Stomach (tissue), 9 donors: ENCODE results near the gene TAF12. TPM values are rescaled to one million over a fixed set of nuclear protein-coding genes. Genes with fewer than 3 reads are reported as not detected.
"Not testable (repeated sequence)": the region's sequence is repeated elsewhere in the genome, so short reads cannot be mapped to it uniquely, and the experiment has no call there.

Experiments
- DNase-seq, 2 donors: peaks; one replicate each; pipeline versions ENCODE4 v3.0.0 to v3.0.0-alpha.2; 2013 to 2019
- H3K27ac ChIP-seq, 5 donors: fragments of 200-600 bp in 4 of 5; sonication (generic) in 4 of 5; one replicate each; pipeline ENCODE4 v1.5.1; 2013 to 2019; ENCODE audit warnings: mild to moderate bottlenecking in 1 of 5, moderate library complexity in 1 of 5
- H3K27me3 ChIP-seq, 3 donors: fragments of 200-600 bp; sonication (generic); one replicate each; pipeline ENCODE4 v1.5.1; 2017 to 2019; ENCODE audit warnings: mixed run types in 1 of 3
- H3K36me3 ChIP-seq, 4 donors: fragments of 200-600 bp; sonication (generic); 1 replicate in 3 of 4; 2 replicates in 1 of 4; pipeline ENCODE4 v1.5.1; 2016 to 2019
- H3K4me1 ChIP-seq, 4 donors: fragments of 200-600 bp; sonication (generic); one replicate each; pipeline ENCODE4 v1.5.1; 2016 to 2019
- H3K4me3 ChIP-seq, 4 donors: fragments of 200-600 bp; sonication (generic) in 3 of 4; one replicate each; pipeline ENCODE4 v1.5.1; 2016 to 2019; ENCODE audit warnings: mild to moderate bottlenecking in 1 of 4
- H3K9me3 ChIP-seq, 4 donors: fragments of 200-600 bp; sonication (generic); one replicate each; pipeline ENCODE4 v1.5.1; 2016 to 2019
- EP300 ChIP-seq: sonication (generic); formaldehyde crosslinking; IDR thresholded peaks from one replicate; pipeline ENCODE4 v1.6.1; 2017; ENCODE audit warnings: antibody characterized with exemption
- POLR2A ChIP-seq, 4 donors: fragments of 450-650 bp; IDR thresholded peaks; one replicate each; pipeline ENCODE4 v1.6.1; 2016; ENCODE audit warnings: antibody characterized with exemption in 4 of 4, control low read depth in 2 of 4, mild to moderate bottlenecking in 1 of 4, moderate library complexity in 1 of 4
- POLR2AphosphoS5 ChIP-seq, 3 donors: sonication (generic); formaldehyde crosslinking; IDR thresholded peaks; one replicate each; pipeline ENCODE4 v1.6.1; 2016; ENCODE audit warnings: antibody characterized with exemption in 3 of 3
- WGBS, 5 donors: extraction: QIAGEN DNeasy Blood & Tissue Kit in 3 of 5; methylation state at CpG; one replicate each; pipeline versions ENCODE4 v1.1.5 to v1.1.7; 2013 to 2018; 5-methylcytosine and 5-hydroxymethylcytosine counted together
- intact Hi-C: fragments of 100-400 bp; cut with DNase I; formaldehyde crosslinking; loops from one replicate; pipeline ENCODE4 v1.15.1; 2023; ENCODE audit warnings: low total_unique reads
- polyA plus RNA-seq, 3 donors: library from polyadenylated mRNA; stranded (reverse); fragments of 200-250 nt; gene quantifications; one replicate each; pipeline ENCODE4 v1.2.3, GENCODE V29; 2013
- total RNA-seq, 5 donors: library from RNA; depleted of rRNA; stranded (reverse); fragments of >200 nt; gene quantifications; one replicate each; pipeline versions ENCODE4 v1.1.0 to v1.2.3, GENCODE V29; 2014 to 2016
- TF ChIP-seq, protein P1 (sequence below), 7 experiments: fragments of 450-650 bp in 4 of 7; fragments of 200-600 bp in 3 of 7; sonication (generic) in 3 of 7; IDR thresholded peaks; one replicate each; pipeline ENCODE4 v1.5.1; 2016 to 2019; ENCODE audit warnings: antibody characterized with exemption in 7 of 7, control low read depth in 2 of 7, mild to moderate bottlenecking in 1 of 7
- donor health status: healthy with polysubstance abuse.
- donor health status: Bipolar disorder and iron deficiency.
- donor health status: healthy.

Gene TAF12
- total and polyA plus RNA-seq, 8 donors, result 1.8 to 31.2 (median 19.6) TPM

GRCh38 chr1:28595412-28596191 lies 47.3 kb downstream of the TAF12 start:
- Histone ChIP-seq H3K36me3 (no peaks in the 10 kb centered on the region), H3K4me3 (no peak overlapping the region), H3K27me3 (no peaks in the 10 kb centered on the region), H3K27ac (no peak overlapping the region), H3K9me3 (no peaks in the 10 kb centered on the region), H3K4me1 (peaks cover 14 to 22% (median 14%) of the 10 kb centered on the region in 4 donors)
- DNase-seq, result no peak
- 90 to 95% (median 93%) methylated on average over 10 of the region's 10 CpGs for WGBS, 5 donors
- TF ChIP-seq, protein P1, sequence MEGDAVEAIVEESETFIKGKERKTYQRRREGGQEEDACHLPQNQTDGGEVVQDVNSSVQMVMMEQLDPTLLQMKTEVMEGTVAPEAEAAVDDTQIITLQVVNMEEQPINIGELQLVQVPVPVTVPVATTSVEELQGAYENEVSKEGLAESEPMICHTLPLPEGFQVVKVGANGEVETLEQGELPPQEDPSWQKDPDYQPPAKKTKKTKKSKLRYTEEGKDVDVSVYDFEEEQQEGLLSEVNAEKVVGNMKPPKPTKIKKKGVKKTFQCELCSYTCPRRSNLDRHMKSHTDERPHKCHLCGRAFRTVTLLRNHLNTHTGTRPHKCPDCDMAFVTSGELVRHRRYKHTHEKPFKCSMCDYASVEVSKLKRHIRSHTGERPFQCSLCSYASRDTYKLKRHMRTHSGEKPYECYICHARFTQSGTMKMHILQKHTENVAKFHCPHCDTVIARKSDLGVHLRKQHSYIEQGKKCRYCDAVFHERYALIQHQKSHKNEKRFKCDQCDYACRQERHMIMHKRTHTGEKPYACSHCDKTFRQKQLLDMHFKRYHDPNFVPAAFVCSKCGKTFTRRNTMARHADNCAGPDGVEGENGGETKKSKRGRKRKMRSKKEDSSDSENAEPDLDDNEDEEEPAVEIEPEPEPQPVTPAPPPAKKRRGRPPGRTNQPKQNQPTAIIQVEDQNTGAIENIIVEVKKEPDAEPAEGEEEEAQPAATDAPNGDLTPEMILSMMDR (IDR thresholded peaks at IDR 0.05), result no peak
- intact Hi-C loops, result no loop called here

GRCh38 chr1:28594686-28595411 lies 48.0 kb downstream of the TAF12 start:
- intact Hi-C loops, H3K36me3 ChIP-seq, H3K27ac ChIP-seq, H3K4me3 ChIP-seq, H3K9me3 ChIP-seq, DNase-seq, H3K27me3 ChIP-seq: not testable (repeated sequence)
- peaks cover 14 to 30% (median 21%) of the 10 kb centered on the region in 4 donors for H3K4me1 ChIP-seq
- 73 to 89% (median 85%) methylated on average over 7 of the region's 7 CpGs for WGBS, 5 donors

DNA sequence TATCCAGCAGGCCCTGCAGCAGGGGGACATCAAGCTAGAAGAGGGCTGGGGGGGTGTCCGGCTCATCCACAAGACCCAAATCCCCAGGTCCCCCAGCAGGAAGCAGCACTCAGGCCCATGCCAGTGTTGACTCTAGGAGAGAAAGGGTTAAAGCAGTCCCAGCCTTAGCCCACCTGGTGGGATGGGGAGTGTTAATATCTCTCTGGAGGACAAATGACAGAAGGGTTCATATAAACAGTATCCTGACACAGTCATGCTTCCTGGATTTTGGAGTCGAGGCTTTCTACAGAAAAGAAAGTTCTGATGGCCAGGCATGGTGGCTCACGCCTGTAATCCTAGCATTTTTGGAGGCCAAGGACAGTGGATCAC lies 48.9 kb downstream of the TAF12 start:
- DNase-seq, intact Hi-C loops, H3K9me3 ChIP-seq, H3K4me3 ChIP-seq, H3K36me3 ChIP-seq, H3K27me3 ChIP-seq, H3K27ac ChIP-seq: not testable (repeated sequence)
- H3K4me1 ChIP-seq, result peaks cover 14 to 33% (median 21%) of the 10 kb centered on the region in 4 donors
- WGBS, 5 donors, result 82 to 94% (median 85%) methylated on average over 3 of the region's 3 CpGs

DNA sequence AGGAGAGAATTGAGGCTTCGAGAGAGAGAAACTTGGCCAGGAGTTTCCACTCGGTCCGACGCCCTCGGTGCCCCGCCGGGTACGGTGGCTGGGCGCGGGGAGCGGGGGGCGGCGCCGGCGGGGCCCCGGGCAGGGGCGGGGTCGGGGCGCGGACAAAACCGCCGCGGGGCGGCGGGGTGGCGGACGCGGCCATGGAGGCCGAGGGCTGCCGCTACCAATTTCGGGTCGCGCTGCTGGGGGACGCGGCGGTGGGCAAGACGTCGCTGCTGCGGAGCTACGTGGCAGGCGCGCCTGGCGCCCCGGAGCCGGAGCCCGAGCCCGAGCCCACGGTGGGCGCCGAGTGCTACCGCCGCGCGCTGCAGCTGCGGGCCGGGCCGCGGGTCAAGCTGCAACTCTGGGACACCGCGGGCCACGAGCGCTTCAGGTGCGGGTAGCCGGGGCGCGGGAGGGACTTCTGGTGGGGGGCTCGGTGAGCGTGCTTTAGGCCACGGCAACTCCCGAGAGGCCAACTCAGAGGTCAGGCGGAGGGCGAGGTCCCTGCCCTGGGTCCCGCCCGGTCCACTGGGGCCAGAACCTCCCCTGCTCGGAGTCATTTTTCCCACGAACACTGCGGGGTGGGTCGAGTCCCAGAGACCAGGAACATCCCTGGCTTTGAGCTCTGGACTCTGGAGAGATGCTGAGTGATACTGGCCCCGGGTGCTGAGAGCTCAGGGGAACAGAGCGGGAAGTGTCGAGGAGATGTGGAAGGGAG lies 50.4 kb downstream of the TAF12 start:
- 3 to 6% (median 5%) methylated on average over 50 to 81 of the region's 81 CpGs for WGBS, 5 donors
- DNase-seq, result peak; percentile 29 to 39
- Histone ChIP-seq H3K27ac (peak overlapping the region in 2 of 5 donors; percentile 60 to 74), H3K9me3 (no peaks in the 10 kb centered on the region), H3K36me3 (no peaks in the 10 kb centered on the region), H3K27me3 (no peaks in the 10 kb centered on the region), H3K4me3 (peak overlapping the region; percentile 59 to 64 (median 60)), H3K4me1 (peaks cover 14 to 33% (median 21%) of the 10 kb centered on the region in 4 donors)
- intact Hi-C loops, result no loop called here
- TF ChIP-seq, protein P1 (IDR thresholded peaks at IDR 0.05), result no peak
- TF ChIP-seq EP300 (no peak), POLR2AphosphoS5 (IDR thresholded peaks at IDR 0.05) (no peak), POLR2A (IDR thresholded peaks at IDR 0.05) (no peak)

- Histone ChIP-seq H3K27ac (peak within 1 kb of the TSS in 3 of 5 donors; percentile 22 to 74 (median 60)), H3K27me3 (no peaks in the 10 kb centered on the region), H3K4me3 (peak within 1 kb of the TSS; percentile 59 to 64 (median 60)), H3K36me3 (no peaks in the 10 kb centered on the region), H3K9me3 (no peaks in the 10 kb centered on the region), H3K4me1 (peaks cover 14 to 33% (median 21%) of the 10 kb centered on the region in 4 donors)
- 22 to 29% (median 27%) methylated on average over 11 to 13 of the region's 13 CpGs for WGBS, 5 donors
- DNase-seq, result peak; percentile 36 to 74
- TF ChIP-seq EP300, result no peak
- TF ChIP-seq POLR2A (IDR thresholded peaks at IDR 0.05), result no peak
- TF ChIP-seq, protein P1 (IDR thresholded peaks at IDR 0.05), result no peak
- no peak for TF ChIP-seq POLR2AphosphoS5 (IDR thresholded peaks at IDR 0.05)
- intact Hi-C loops, result no loop called here
Measured at GRCh38 chr1:28591708-28592320, 51.1 kb downstream of the TAF12 start, which contains the start of gene RAB42. Gene RAB42 (plus strand): TSS chr1:28592265. CDS start chr1:28592512, 247 bp downstream.

DNA sequence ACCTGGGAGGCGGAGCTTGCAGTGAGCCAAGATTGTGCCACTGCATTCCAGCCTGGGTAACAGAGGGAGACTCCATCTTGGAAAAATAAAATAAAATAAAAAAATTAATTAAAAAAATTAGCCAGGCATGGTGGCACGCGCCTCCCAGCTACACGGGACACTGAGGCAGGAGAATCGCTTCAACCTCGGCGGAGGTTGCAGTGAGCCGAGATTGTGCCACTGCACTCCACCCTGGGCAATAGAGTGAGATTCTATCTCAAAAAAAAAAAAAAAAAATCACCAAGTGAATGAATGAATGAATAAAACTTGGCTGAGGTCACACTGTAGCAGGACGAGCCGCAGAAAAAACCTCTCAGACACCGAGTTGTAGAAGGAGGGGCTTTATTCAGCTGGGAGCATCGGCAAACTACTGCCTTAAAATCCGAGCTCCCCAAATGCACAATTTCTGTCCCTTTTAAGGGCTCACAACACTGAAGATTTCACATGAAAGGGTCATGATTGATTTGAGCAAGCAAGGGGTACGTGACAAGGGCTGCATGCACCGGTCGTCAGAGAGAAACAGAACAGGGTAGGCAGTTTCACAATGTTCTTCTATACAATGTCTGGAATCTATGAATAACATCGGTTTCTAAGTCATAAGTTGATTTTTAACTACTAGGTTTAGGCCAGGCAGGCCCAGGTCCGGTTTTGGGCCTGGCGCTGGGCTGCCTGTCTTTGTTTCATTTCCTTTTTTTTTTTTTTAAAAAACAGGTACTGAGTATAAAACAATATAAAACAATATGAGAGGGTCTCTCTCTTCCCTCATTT lies 56.1 kb downstream of the TAF12 start:
- H3K4me3 ChIP-seq, intact Hi-C loops, DNase-seq, H3K27ac ChIP-seq, H3K9me3 ChIP-seq, H3K27me3 ChIP-seq, H3K36me3 ChIP-seq: not testable (repeated sequence)
- WGBS, 5 donors, result 89 to 93% (median 92%) methylated on average over 19 of the region's 19 CpGs
- H3K4me1 ChIP-seq, result peaks cover 10 to 32% (median 20%) of the 10 kb centered on the region in 4 donors
